HG02852 (cell line): Measurements from ENCODE around the gene FCHO1.

ENCODE experiments used
- ATAC-seq: cut with Tn5 transposase; IDR thresholded peaks from one replicate; pipeline ENCODE4 v1.9.1; 2021; ENCODE audit warnings: mild to moderate bottlenecking, moderate library complexity; ENCODE audit not compliant: unreplicated experiment

Gene FCHO1

DNA sequence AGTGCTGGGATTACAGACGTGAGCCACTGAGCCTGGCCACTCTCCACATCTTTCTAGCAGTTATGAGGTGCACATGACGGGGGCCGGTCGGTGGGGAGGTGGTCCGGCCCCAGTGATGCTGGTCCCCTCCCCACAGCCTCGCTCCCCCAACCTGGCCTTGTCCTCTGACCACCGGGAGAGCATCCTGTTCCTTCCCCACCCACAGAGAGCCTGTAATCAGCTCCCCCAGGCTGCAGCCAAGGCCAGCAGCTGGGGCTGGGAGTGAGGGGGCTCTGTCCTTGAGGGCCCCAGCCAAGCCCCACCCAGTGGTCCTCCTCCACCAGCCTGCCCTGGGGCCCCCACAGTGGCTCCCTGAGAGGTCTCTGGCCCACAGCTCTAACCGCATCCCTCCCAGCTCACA, 73.1 kb downstream of the FCHO1 start:
- no peak for ATAC-seq

- no peak for ATAC-seq
Observed at GRCh38 chr19:17826508-17827056, 75.3 kb downstream of the FCHO1 start.

- ATAC-seq = no peak
Observed at GRCh38 chr19:17829855-17830566, 78.7 kb downstream of the FCHO1 start.

GRCh38 chr19:17830567-17831418, 79.5 kb downstream of the FCHO1 start:
- ATAC-seq = no peak

- no peak for ATAC-seq
Observed at GRCh38 chr19:17831419-17831888, 80.2 kb downstream of the FCHO1 start.

- no peak for ATAC-seq
Observed at GRCh38 chr19:17832443-17833208, 81.3 kb downstream of the FCHO1 start.

DNA sequence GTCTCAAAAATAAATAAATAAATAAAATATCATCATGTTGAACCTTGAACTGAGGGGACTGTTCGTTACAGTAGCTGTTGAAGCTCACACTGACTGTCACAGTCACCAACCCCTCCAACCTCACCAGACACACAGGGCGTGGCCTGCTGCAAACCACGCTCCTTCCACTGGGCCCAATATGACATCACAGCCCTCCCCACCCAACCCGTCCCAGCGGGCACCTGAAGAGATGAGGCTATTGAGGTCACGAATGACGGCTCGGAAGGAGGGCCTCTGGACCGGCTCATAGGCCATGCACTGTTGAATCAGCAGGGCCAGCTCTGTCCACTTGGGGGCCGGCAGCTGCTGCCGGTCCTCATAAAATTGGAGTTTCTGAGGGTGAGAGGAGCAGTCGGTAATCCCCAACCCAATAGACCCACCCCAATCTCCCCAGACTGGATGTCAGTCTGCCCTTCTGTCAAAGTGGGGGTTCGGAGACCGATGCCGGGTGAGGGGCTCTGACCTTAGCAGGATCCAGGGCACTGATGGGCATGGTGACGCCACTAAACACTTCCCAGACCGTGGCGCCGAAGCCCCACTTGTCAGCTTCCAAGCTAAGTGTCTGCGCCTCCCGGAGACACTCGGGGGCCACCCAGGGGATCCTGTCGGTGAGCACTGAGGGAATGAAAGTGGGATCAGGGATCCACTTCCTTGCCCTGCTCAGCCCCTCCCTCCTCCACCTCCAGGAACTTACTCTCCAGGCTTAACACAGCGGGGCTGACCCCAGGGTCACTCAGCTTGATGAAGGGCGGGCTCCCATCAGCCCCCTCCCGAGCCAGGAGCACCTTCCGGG, 83.3 kb downstream of the FCHO1 start:
- ATAC-seq = no peak

GRCh38 chr19:17835182-17836006, 84.1 kb downstream of the FCHO1 start:
- no peak for ATAC-seq

DNA sequence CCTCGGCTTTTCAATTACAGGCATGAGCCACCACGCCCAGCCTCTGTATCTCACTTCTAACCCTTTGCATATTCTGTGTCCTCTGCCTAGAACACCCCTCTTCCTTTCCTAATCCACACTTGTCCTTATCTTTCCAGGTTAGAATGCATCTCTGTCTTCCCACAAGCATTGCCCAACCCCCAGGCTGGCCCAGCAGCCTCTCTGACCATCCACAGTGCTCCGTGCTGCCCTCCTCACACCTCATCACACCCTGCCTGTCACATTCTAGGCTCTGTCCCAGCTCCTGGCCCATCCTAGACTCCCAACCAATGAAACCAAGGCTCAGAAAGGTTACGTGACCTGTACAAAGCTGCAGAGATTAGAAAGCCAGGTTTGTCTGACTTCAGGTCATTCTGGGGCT, 85.3 kb downstream of the FCHO1 start:
- no peak for ATAC-seq

DNA sequence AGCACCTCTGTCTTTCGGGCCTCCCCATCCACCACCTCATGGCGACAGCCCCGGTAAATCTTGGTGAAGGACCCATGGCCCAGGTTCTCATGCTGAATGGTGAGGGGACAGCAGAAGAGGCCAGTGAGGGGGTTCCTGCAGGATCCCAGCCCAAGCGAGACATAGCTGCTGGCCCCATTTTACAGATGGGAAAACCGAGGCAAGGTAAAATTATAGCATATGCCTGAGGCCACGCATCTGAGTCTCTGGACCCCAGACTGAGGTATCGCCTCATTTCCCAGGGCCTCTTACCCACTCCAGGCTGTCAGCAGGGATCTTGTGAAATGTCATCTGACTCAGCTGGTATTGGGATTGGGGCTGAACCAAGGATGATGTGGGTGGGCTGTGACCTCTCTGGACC, 86.7 kb downstream of the FCHO1 start:
- ATAC-seq = no peak
